Endothelial cell of umbilical vein (primary cell): Measurements from ENCODE around the gene TCN1. TPM values are rescaled to one million over a fixed set of nuclear protein-coding genes. Genes with fewer than 3 reads are reported as not detected.
"Not testable (repeated sequence)": the region's sequence is repeated elsewhere in the genome, so short reads cannot be mapped to it uniquely, and the experiment has no call there.

ENCODE experiments used
- BruUV-seq: library from RNA; stranded (reverse); fragments of 400-500 nt; replicated peaks from 2 replicates; lab custom pipeline; 2021; lab: Mats Ljungman, UMichigan
- CTCF ChIA-PET: fragments of 300-600, 350-600 bp; sonication (Branson Sonifier 250); formaldehyde crosslinking; loops from one replicate; lab custom pipeline; 2021; ENCODE audit warnings: antibody characterized with exemption, inconsistent platforms; lab: Charles Lee
- POLR2A ChIA-PET: fragments of 300-600, 350-600 bp; sonication (Branson Sonifier 250); formaldehyde crosslinking; loops from one replicate; lab custom pipeline; 2021; ENCODE audit warnings: antibody characterized with exemption, inconsistent platforms; lab: Charles Lee
- DNase-seq: peaks from one replicate; pipeline ENCODE4 v3.0.0-alpha.2; 2011; ENCODE audit warnings: low read depth, low spot score
- FAIRE-seq: peaks from 2 replicates; lab custom pipeline; 2011; peaks lifted over from hg19 to GRCh38; lab: Jason Lieb, UNC
- H2AFZ ChIP-seq: 2 replicates; pipeline ENCODE4 v1.6.0; 2012; ENCODE audit warnings: low read depth, low read length, control low read depth, inconsistent platforms
- H3K27ac ChIP-seq: 2 replicates; pipeline ENCODE4 v1.5.1; 2011; ENCODE audit warnings: low read depth, mild to moderate bottlenecking, control low read depth, low read length, moderate library complexity; ENCODE audit not compliant: insufficient read depth
- H3K27me3 ChIP-seq, 2 experiments: 2 replicates each; pipeline versions ENCODE4 v1.6.0 to v1.6.1; 2011; ENCODE audit warnings: low read length in 2 of 2, mixed read lengths in 1 of 2; ENCODE audit not compliant: control insufficient read depth in 2 of 2, insufficient read depth in 2 of 2
- H3K36me3 ChIP-seq, 2 experiments: 2 replicates in 1 of 2; 3 replicates in 1 of 2; pipeline ENCODE4 v1.5.1; 2011; ENCODE audit warnings: low read length in 2 of 2, mild to moderate bottlenecking in 1 of 2, moderate library complexity in 1 of 2; ENCODE audit not compliant: control insufficient read depth in 2 of 2, insufficient read depth in 2 of 2; ENCODE audit errors: extremely low read depth in 1 of 2
- H3K4me1 ChIP-seq: 3 replicates; pipeline ENCODE4 v1.5.1; 2011; ENCODE audit warnings: mild to moderate bottlenecking, low read length; ENCODE audit not compliant: control insufficient read depth, insufficient read depth; ENCODE audit errors: extremely low read depth
- H3K4me2 ChIP-seq: 2 replicates; pipeline ENCODE4 v1.6.1; 2011; ENCODE audit warnings: low read length, control low read depth, mixed read lengths; ENCODE audit not compliant: insufficient read depth
- H3K4me3 ChIP-seq, 3 experiments: fragments of 200-600 bp in 1 of 3; sonication (generic), shearing (Covaris generic) in 1 of 3; replicated peaks in 1 of 3; 2 replicates each; pipeline ENCODE4 v1.5.1; 2011 to 2016; ENCODE audit warnings: control low read depth in 3 of 3, low read length in 3 of 3, mild to moderate bottlenecking in 2 of 3, inconsistent platforms in 1 of 3, low read depth in 1 of 3, moderate library complexity in 1 of 3; ENCODE audit not compliant: insufficient read depth in 1 of 3
- H3K79me2 ChIP-seq: 2 replicates; pipeline ENCODE4 v1.6.0; 2012; ENCODE audit warnings: low read length, inconsistent platforms; ENCODE audit not compliant: control insufficient read depth, insufficient read depth
- H3K9ac ChIP-seq: replicated peaks from 2 replicates; pipeline ENCODE3; 2011; ENCODE audit warnings: low read length, control low read depth; ENCODE audit not compliant: insufficient read depth; ENCODE audit errors: extremely low read depth
- H3K9me1 ChIP-seq: replicated peaks from 3 replicates; pipeline ENCODE4 v1.6.0; 2011; ENCODE audit warnings: mild to moderate bottlenecking, low read length; ENCODE audit not compliant: control insufficient read depth, insufficient read depth; ENCODE audit errors: extremely low read depth
- H3K9me3 ChIP-seq: replicated peaks from 2 replicates; pipeline ENCODE4 v1.5.1; 2012; ENCODE audit warnings: low read length, inconsistent platforms; ENCODE audit not compliant: control insufficient read depth, insufficient read depth
- H4K20me1 ChIP-seq: replicated peaks from 2 replicates; pipeline ENCODE3; 2011; ENCODE audit warnings: mild to moderate bottlenecking, low read length; ENCODE audit not compliant: control insufficient read depth, insufficient read depth; ENCODE audit errors: extremely low read depth
- CTCF ChIP-seq, 2 donors: IDR thresholded peaks; 1 replicate in 1 of 2; 2 replicates in 1 of 2; pipeline ENCODE4 v1.5.1; 2011; ENCODE audit warnings: low read length in 2 of 2, mild to moderate bottlenecking in 2 of 2, moderate library complexity in 2 of 2, control low read depth in 1 of 2, inconsistent platforms in 1 of 2, low read depth in 1 of 2; ENCODE audit not compliant: insufficient read depth in 1 of 2; ENCODE audit errors: extremely low read depth in 1 of 2
- FOS ChIP-seq: IDR thresholded peaks from 2 replicates; pipeline ENCODE4 v1.6.1; 2011; ENCODE audit warnings: mild to moderate bottlenecking, low read length, moderate library complexity, borderline replicate concordance; ENCODE audit not compliant: insufficient read depth
- MYC ChIP-seq: IDR thresholded peaks from one replicate; pipeline ENCODE4 v1.6.1; 2011; ENCODE audit warnings: mild to moderate bottlenecking, low read depth, low read length
- POLR2AphosphoS5 ChIP-seq: IDR thresholded peaks from 2 replicates; pipeline ENCODE4 v1.6.1; 2012; ENCODE audit warnings: low read depth, mild to moderate bottlenecking, control low read depth, low read length, moderate library complexity; ENCODE audit not compliant: insufficient read depth
- dilution Hi-C: fragments of 300-500 bp; cut with MboI; formaldehyde crosslinking; loops from one replicate; pipeline ENCODE4 v1.15.0; 2019; ENCODE audit warnings: low sequenced_read_pairs; ENCODE audit not compliant: extremely low pct_ligation_motif_present
- intact Hi-C: fragments of 100-400 bp; cut with micrococcal nuclease; formaldehyde crosslinking; loops from one replicate; pipeline ENCODE4 v1.10.0; 2022
- polyA plus RNA-seq, 4 experiments: library from polyadenylated mRNA; depleted of rRNA in 3 of 4; stranded (reverse) in 3 of 4; unstranded in 1 of 4; fragments of >200 nt; gene quantifications; 2 replicates each; pipeline versions ENCODE4 v1.2.1 to v1.2.3, GENCODE V29; 2011 to 2012; ENCODE audit warnings: missing spikeins in 1 of 4
- total RNA-seq: library from RNA; stranded (reverse); gene quantifications from 2 replicates; pipeline ENCODE4 v1.2.3, GENCODE V29; 2021

Gene TCN1
- total and polyA plus RNA-seq, 2 donors (not counting 3 experiments of a cell fraction or from before 2014, with no cell fraction given): not detected

GRCh38 chr11:59887156-59887555 is 20.9 kb upstream of the TCN1 start:
- H4K20me1 ChIP-seq, H3K4me3 ChIP-seq, dilution Hi-C loops, intact Hi-C loops, H3K27me3 ChIP-seq, FAIRE-seq, BruUV-seq, DNase-seq, H3K9me3 ChIP-seq, H3K36me3 ChIP-seq, H3K27ac ChIP-seq, H2AFZ ChIP-seq, POLR2A ChIA-PET, H3K4me2 ChIP-seq, H3K9me1 ChIP-seq, H3K9ac ChIP-seq, H3K79me2 ChIP-seq, H3K4me1 ChIP-seq: not testable (repeated sequence)
- CTCF ChIA-PET: interaction anchor here (1.0 kb wide), 1 partner anchor 32 kb away, joined by 3 read pairs; no protein-coding TSS in a partner anchor

- FAIRE-seq: no peak
- Histone ChIP-seq H3K27ac (no peak overlapping the region), H3K9me3 (no peaks in the 10 kb centered on the region), H3K9ac (no peak overlapping the region), H3K4me1 (no peaks in the 10 kb centered on the region), H3K9me1 (peaks cover 2% of the 10 kb centered on the region), H3K27me3 (no peaks in the 10 kb centered on the region), H3K36me3 (no peaks in the 10 kb centered on the region), H4K20me1 (no peaks in the 10 kb centered on the region), H2AFZ (no peak overlapping the region), H3K4me2 (no peak overlapping the region), H3K79me2 (no peaks in the 10 kb centered on the region), H3K4me3 (no peak overlapping the region)
- no TSS peak for BruUV-seq
- TF ChIP-seq MYC (no peak), CTCF (IDR thresholded peaks at IDR 0.05; ENCODE audit: extremely low read depth in 1 of 2, insufficient read depth in 1 of 2, low read depth in 1 of 2, low read length in 2 of 2) (no peak), FOS (no peak), POLR2AphosphoS5 (no peak)
- intact Hi-C loops: no loop called here
- dilution Hi-C loops: no loop called here
- CTCF ChIA-PET: interaction anchor here (1.8 kb wide), 1 partner anchor 35 kb away, joined by 6 read pairs; no protein-coding TSS in a partner anchor
- POLR2A ChIA-PET: no interaction called here
- no peak for DNase-seq
Measured at GRCh38 chr11:59883597-59883996, 17.3 kb upstream of the TCN1 start.
